Fibroblast of skin of back (primary cell): ENCODE measurements around the gene EOGT.

Experiments
- DNase-seq: peaks from one replicate; pipeline ENCODE4 v3.0.0-alpha.2; 2013

Gene EOGT

GRCh38 chr3:69008980-69009379 lies 4.5 kb downstream of the EOGT start:
- peak; percentile 27 for DNase-seq

DNA sequence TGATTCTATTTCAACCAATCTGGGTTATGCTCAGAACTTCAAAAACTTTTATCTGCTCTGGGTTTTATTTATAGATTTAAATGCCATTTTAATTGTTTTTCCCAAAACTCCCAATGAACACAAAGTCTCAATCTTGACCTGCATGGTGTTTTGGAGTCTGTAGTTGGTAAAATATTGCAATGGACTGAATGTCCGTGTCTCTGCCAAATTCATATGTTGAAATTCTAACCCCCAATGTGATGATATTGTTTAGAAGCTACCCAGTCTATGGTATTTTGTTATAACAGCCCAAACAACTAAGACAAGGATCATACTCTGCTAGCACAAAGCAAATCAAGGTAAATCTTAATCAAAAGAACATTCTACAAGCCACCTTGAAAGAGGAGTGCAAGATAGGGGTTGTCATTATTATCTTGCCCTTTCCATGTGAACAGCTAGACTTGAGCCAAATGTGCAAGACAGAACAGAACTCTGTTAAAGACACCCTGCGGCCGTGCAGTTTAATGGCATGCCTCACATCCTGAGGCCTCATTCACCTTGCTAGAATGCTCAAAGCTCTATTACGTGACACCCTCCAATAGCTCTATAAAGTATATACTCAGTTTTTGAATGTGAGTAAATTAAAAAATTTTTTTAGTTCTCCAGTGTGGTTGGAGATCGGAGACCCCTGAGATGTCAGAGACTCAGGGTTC lies 7.5 kb downstream of the EOGT start:
- DNase-seq = no peak

DNA sequence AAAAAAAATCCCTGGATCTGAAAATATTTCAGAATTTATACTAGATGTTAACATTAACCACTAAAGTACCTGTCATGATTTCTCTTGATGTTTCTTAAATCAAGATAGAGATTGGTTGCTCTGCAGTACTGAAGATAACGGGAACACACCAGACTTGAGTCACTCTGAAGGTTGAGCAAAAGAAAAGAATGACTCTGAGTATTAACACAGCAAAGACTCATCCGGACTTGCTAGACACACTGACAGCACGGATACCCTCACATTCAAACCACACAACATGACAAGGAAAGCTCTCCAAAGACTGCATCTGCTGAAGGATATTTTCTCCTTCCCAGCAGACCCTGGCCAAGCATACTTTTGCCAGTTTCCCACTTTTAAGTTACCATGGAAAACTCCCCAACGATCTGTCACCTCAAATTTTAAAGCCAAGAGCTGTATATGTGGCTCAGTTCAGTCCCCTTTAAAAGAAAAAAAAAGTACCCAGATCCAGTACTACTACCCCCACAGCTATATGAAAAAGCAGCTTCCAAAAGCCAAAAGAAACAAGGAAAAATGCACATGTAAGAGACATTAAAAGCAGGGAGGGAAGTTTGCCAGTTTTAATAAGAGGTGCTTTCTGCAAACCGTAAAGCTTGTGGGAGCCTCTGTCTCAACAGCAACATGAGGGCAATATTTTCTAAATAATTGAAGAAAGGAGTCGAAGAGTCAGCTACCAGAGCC lies 8.3 kb downstream of the EOGT start:
- DNase-seq = no peak

DNA sequence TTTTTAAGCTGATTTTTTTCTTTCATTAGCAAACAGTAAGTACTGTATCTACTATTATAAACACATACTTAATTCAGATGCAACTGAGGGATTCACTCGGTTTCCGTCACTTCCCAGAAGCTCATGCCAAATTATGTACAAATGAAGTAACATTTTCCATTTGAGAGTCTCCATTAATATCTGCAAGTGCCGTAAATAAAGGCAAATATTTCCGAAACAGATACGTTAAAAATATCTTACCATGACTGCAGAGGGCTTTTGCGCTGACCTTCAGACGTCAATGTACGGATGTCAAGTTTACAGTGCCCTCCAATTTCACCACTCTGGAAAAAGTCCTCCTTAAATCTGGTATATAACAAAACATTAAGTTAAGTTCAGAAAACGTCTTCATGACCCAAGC lies 9.3 kb downstream of the EOGT start:
- DNase-seq = no peak

- DNase-seq = no peak
Measured at GRCh38 chr3:68999605-69000004, 13.9 kb downstream of the EOGT start.

- no peak for DNase-seq
Measured at GRCh38 chr3:68999158-68999557, 14.3 kb downstream of the EOGT start.

- no peak for DNase-seq
Measured at GRCh38 chr3:68997887-68998286, 15.6 kb downstream of the EOGT start.

- DNase-seq = no peak
Measured at GRCh38 chr3:68996356-68996995, 17.0 kb downstream of the EOGT start.

DNA sequence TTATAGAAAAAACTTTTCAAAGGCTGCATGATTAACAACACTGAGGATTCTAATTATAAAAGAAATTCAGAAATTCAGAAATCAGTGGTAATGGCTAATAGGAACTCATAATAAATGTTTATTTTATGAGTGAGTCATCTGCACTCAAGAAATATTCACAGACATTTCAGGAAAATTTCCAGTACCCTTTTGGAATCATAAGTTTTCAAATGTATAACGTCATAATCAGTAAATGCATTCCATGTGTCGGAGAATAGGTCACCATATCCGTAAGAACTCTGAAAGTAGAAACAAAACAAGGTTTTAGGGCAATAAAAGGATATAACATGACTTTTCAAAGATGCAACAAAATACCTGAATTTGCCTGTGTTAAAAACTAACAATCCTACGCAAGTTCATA lies 24.7 kb downstream of the EOGT start:
- DNase-seq = peak; percentile 68

DNA sequence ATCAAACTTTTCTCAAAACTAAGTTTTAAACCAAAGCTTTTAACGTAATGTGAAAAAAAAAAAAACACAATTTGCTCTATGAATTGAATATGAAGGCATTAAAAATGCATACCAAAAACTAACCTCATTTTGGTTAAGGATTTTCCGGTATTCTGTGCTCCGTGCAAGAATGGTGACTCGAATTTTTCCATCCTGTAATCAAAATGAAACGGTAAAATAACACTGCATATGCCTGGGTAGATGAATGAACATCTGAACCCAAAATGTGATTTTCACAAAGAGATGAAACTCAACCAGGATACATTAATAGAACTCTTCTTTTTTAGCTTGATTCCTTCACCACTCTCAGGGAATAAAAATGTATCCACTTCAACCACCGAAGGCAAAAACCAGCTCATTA lies 26.2 kb downstream of the EOGT start:
- DNase-seq = no peak

GRCh38 chr3:68986496-68987208 lies 26.8 kb downstream of the EOGT start:
- DNase-seq = no peak

DNA sequence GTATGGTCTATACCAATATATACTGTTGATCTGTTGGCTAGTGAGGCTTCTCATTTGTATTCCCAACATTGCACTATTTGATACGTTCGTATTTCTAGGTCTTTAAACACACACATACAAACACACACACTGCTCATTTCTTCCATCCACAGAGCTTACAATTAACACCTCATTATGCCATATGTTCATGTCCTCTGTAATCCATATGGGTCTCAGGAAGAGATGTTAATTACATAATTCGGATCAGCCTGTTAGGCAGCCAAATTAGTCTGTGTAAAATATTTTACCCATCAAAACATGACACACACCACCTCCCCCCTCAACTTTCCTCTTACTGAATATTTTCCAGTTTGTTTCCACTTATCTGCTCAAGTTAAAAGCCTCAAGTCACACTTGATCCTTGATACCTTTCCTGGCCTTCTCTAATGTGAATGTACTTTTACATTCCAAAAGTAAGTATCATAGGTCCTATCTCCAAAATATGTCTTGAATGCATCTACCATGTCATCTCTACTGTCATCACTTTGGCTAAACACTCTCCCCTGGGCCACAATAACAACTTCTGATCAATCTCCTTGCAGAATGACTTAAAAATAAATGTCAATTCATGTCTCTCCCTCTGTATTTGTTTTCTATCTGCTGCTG lies 28.2 kb downstream of the EOGT start:
- no peak for DNase-seq

GRCh38 chr3:68984011-68984530 lies 29.4 kb downstream of the EOGT start:
- no peak for DNase-seq

DNA sequence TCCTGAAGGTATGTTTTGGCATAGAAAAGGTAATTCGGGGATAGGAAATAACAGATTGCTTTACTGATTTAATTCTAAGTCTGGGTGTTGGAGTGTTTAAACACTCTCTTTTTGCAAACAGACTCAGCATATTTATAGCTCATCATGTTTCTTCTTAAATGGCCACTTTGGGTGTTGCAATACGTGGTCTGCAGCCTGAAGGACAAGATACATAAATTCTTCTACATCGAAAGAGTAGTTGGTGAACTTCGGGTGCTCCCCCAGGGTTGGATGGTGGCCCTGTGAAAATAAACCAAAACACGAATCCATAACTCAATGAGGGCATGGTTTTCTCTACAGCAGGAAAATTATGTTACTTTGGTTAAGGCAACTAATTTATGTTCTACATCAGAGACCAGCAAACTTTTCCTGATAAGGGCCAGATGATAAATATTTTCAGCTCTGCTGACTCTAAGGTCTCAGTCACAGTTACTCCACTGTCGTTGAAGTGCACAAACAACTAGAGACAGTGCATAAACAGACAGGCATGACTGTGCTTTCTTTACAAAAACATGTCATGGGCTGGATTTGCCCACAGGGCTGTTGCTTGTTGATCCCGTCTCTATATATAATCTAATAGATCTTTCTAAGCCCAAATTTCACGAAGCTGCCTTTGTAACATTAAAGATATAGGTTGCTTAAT lies 35.9 kb downstream of the EOGT start:
- no peak for DNase-seq

DNA sequence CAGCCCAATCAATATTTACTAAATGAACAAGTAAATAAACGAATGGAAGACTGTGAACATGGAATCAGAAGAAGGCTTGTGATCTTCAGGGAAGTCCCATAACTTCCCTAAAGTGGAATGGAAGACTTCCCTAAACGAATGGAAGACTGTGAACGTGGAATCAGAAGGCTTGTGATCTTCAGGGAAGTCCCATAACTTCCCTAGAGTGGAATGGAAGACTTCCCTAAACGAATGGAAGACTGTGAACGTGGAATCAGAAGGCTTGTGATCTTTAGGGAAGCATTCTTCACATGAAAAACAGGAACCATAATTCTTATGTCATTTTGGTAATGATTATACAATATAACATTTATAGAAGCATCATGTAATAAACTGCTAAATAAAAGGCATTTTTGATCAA lies 38.8 kb downstream of the EOGT start:
- no peak for DNase-seq

DNA sequence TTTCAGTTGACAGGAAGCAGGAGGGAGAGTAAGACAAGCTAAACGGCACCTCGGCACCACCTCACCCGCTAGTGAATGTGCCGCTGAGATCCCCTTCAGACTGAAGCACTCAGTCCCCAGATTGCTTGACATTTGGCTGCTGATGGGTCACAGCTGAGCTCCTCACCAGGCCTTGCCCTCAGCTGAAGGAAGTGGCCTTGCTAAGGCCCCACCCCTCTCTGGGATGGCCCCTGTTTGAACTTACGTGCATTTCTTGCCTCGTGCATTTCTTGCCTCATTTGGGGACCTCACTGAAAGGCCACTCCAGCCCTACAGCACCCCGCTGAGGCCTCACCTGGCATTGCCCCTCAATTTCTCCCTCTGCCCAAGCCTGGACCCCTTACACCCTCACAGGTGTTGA lies 39.8 kb downstream of the EOGT start:
- DNase-seq = no peak

DNA sequence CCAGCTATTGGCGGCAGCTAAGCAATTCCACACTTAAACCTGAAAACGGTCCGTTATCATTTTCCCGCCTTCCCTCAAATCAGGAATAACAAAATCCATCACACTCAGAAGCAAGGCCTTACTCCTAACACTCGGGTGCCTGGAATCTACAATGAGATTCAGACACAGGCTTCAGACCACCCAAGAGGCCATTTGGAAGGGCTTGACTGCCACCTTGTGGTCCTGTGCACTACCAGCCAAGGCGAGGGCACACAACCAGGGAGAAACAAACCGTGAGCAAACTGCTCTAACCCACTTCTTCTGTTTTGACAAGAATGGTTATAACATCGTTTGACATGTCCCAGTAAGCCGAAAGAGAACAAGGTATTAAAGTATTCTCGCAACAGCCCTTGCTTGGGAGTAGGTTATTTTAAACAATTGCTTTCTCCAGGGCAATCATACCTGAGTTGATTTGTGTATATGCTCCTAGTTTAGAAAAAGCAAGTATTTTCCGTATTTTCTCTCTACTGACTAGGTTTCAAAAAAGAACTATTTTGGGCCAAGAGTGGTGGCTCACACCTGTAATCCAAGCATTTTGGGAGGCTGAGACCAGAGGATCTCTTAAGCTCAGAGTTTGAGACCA lies 41.0 kb downstream of the EOGT start:
- DNase-seq = peak; percentile 59

DNA sequence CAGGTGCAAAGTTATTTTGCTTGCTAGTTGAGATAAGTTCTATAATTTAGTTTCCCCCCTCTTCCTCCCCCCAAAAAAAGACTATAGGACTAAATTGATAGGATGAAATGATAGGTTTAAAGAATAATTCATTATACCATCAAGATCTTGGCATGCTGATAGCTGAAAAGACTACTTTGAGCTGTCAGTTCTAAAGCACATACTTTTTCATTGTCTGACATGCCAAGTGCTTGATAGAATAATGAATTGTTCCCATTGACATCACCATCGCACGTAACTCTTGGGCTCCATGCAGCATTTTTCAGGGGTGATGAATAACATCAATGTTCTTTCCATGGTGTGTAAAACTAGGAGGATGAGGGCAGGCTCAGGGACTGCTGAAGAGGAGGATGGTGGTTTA lies 48.8 kb downstream of the EOGT start:
- DNase-seq = no peak

- DNase-seq = no peak
Measured at GRCh38 chr3:68963891-68964290, 49.6 kb downstream of the EOGT start.

DNA sequence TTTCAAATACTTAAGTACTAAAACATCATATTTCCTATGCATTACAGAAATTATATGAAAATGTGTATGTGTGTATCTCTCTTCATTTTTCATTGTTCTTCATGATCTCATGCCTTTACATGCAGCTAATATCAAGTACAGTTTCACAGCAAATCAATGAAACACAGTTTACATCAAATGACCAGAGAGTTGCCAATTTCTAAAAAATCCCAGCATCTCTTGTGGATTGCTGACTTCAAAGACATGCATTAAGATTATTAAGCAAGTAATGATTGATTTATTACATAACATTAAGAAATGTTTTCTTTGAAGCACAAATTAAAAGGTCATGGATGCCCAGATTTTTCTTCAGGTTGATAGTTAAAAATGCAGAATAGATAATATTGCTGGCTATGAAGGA lies 50.1 kb downstream of the EOGT start:
- DNase-seq = no peak

- DNase-seq = no peak
Measured at GRCh38 chr3:68958932-68959331, 54.6 kb downstream of the EOGT start.

DNA sequence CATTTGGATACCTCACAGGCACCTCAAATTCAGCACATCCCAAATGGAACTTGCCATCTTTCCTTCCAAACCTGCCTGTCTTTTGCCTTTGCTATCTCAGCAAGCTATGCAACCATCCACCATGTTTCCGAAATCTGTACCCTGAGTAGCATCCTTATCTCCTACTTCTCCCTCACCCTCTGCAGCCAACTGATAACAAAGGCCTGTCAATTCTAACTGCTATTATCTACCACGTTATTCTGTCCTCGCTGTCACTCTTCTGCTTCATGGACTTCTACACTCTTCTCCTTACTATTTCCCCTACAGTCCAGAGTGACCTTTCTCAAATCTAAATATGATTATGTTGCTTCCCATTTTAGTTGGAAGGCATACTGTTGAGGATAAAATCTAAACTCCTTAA lies 55.6 kb downstream of the EOGT start:
- DNase-seq = no peak
